Right lobe of liver (tissue), 6 donors: Measurements from ENCODE around the gene BYSL. TPM values are rescaled to one million over a fixed set of nuclear protein-coding genes. Genes with fewer than 3 reads are reported as not detected.

ENCODE experiments used
- ATAC-seq, 4 donors: fragments of 200-7000 bp; cut with Tn5 transposase; one replicate each; pipeline ENCODE4 v1.9.1; 2020; ENCODE audit warnings: mild to moderate bottlenecking in 4 of 4, moderate library complexity in 4 of 4
- DNase-seq, 3 donors: peaks; one replicate each; pipeline ENCODE4 v3.0.0-alpha.2; 2020
- H3K27ac ChIP-seq, 3 donors: fragments of 200-600 bp; one replicate each; pipeline ENCODE4 v1.8.0; 2022
- H3K27me3 ChIP-seq, 2 donors: fragments of 200-600 bp; one replicate each; pipeline ENCODE4 v1.8.0; 2022
- H3K36me3 ChIP-seq, 4 donors: fragments of 200-600 bp; sonication (generic) in 1 of 4; one replicate each; pipeline versions ENCODE4 v1.5.1 to v1.8.0; 2017 to 2022; ENCODE audit warnings: control low read depth in 1 of 4
- H3K4me1 ChIP-seq, 4 donors: fragments of 200-600 bp; sonication (generic) in 1 of 4; one replicate each; pipeline versions ENCODE4 v1.5.1 to v1.8.0; 2017 to 2022; ENCODE audit warnings: control low read depth in 1 of 4
- H3K4me3 ChIP-seq, 3 donors: fragments of 200-600 bp; one replicate each; pipeline ENCODE4 v1.8.0; 2022
- H3K9me3 ChIP-seq, 4 donors: fragments of 200-600 bp; sonication (generic) in 1 of 4; one replicate each; pipeline versions ENCODE4 v1.5.1 to v1.8.0; 2017 to 2022; ENCODE audit warnings: control low read depth in 1 of 4
- POLR2A ChIP-seq: fragments of 450-650 bp; IDR thresholded peaks from one replicate; pipeline ENCODE4 v1.6.1; 2017; ENCODE audit warnings: antibody characterized with exemption, mild to moderate bottlenecking
- WGBS: methylation state at CpG from one replicate; pipeline ENCODE4 v1.1.6; 2018; ENCODE audit warnings: low coverage, low lambda C conversion rate; ENCODE audit not compliant: insufficient coverage; ENCODE audit errors: missing lambda C conversion rate; 5-methylcytosine and 5-hydroxymethylcytosine counted together
- intact Hi-C, 2 donors: fragments of 100-400 bp; cut with DNase I; formaldehyde crosslinking; loops; one replicate each; pipeline versions ENCODE4 v1.11.2 to v1.14.1; 2022
- total RNA-seq, 6 experiments: library from RNA; depleted of rRNA in 2 of 6; stranded (reverse); fragments of >200 nt in 2 of 6; fragmentation: NEBNext Ultra II Directional in 3 of 6; extraction: Animal tissue kit (Norgen Biotek cat#: 25700) in 3 of 6; gene quantifications; one replicate each; pipeline versions ENCODE4 v1.1.0 to v1.2.4, GENCODE V29; 2016 to 2023
- TF ChIP-seq, protein P1 (sequence below), 4 donors: fragments of 200-600 bp in 3 of 4; fragments of 450-650 bp in 1 of 4; IDR thresholded peaks; one replicate each; pipeline versions ENCODE4 v1.5.1 to v1.8.0; 2016 to 2022; ENCODE audit warnings: antibody characterized with exemption in 4 of 4, mild to moderate bottlenecking in 2 of 4
- donor health status: DM: no; HTN: yes; CAD: no.
- donor health status: DM: no; HTN: no; CAD: no.
- donor health status: DM: no; HTN: no; CAD: no.
- donor health status: DM: no; HTN: yes; CAD: no.
- donor health status: DM: no; HTN: yes; CAD: no.

BYSL gene
- total RNA-seq, 6 experiments from 2014 or later = 3.7 to 10.8 (median 8.4) TPM

DNA sequence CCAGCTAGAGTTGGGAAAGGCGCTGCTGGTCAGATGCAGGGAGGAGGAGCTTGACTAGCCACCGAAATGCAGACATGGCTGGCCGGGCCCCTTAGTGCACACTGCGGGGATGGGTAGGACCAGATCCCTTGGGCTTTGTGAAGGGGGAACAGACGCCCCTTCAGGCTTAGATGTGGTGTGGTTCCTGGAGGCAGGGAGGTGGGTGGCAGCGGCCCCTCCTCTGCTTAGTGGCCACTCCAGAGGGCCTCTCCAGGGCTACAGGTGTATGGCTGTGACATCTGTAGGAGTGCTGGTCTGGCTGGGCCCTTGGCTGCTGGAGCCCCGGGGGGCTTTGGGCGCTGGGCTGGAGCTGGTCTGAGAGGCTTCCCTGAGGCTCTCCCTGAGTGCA is 14.4 kb downstream of the BYSL start:
- Histone ChIP-seq H3K27me3 (no peaks in the 10 kb centered on the region), H3K4me1 (peaks cover 0 to 10% (median 0%) of the 10 kb centered on the region in 4 donors), H3K36me3 (peaks cover 0 to 52% (median 24%) of the 10 kb centered on the region in 4 donors), H3K4me3 (no peak overlapping the region), H3K27ac (no peak overlapping the region), H3K9me3 (no peaks in the 10 kb centered on the region)
- TF ChIP-seq, protein P1, sequence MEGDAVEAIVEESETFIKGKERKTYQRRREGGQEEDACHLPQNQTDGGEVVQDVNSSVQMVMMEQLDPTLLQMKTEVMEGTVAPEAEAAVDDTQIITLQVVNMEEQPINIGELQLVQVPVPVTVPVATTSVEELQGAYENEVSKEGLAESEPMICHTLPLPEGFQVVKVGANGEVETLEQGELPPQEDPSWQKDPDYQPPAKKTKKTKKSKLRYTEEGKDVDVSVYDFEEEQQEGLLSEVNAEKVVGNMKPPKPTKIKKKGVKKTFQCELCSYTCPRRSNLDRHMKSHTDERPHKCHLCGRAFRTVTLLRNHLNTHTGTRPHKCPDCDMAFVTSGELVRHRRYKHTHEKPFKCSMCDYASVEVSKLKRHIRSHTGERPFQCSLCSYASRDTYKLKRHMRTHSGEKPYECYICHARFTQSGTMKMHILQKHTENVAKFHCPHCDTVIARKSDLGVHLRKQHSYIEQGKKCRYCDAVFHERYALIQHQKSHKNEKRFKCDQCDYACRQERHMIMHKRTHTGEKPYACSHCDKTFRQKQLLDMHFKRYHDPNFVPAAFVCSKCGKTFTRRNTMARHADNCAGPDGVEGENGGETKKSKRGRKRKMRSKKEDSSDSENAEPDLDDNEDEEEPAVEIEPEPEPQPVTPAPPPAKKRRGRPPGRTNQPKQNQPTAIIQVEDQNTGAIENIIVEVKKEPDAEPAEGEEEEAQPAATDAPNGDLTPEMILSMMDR (IDR thresholded peaks at IDR 0.05) = no peak
- no peak for TF ChIP-seq POLR2A
- WGBS = no CpG with 5 or more reads among the region's 8 CpGs
- intact Hi-C loops = loop anchor here in 1 of 2 donors (10.0 kb wide), 1 partner anchor 109 kb away; no protein-coding TSS in a partner anchor
- DNase-seq (peak in 1 of 3 donors; percentile 22), ATAC-seq (no peak)

DNA sequence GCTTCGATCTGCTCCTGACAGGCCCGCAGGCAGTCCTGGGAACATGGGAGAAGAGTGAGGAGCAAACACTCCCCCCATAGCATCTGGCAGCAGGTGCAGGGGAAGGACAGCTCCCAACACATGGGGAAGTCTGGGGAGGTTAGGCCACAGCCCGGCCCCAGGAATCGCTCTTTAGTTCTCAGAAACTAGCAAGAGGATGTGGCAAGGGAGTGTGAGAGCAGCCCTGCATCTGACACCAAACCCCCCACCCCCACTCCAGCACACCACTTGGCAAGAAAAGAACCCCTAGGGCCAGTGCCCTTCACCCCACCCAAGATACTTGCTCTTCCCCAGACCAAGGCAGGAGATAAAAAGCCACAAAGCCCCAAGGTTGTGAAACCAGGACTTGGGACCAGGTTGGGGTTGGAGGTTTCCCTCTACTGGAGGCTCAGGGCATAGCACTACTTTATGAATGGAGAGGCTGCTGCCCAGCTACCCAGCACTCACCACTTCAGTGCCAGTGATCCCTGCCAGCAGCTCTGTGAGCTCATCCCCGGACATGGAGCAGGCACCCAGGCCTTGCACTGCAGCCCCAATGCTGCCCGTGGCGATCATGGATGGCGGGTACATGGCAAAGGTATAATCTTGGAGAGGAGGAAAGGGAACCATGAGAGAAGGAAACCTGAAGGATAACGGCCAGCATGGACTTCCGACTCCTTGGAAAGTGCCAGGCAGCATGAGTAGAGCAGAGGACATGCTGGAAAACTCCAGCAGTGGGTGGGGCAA is 15.0 kb downstream of the BYSL start:
- intact Hi-C loops = loop anchor here in 1 of 2 donors (10.0 kb wide), 1 partner anchor 109 kb away; no protein-coding TSS in a partner anchor
- H3K27ac ChIP-seq = no peak overlapping the region
- H3K36me3 ChIP-seq = peaks cover 0 to 46% (median 20%) of the 10 kb centered on the region in 4 donors
- WGBS = 25% methylated on average over 6 of the region's 10 CpGs
- DNase-seq (peak; percentile 74 to 85 (median 79)), ATAC-seq (peak; percentile 90 to 95 (median 94))
- TF ChIP-seq, protein P1 (IDR thresholded peaks at IDR 0.05) = peak; percentile 83 to 88 (median 86)
- TF ChIP-seq POLR2A = no peak
- peaks cover 0 to 12% (median 0%) of the 10 kb centered on the region in 4 donors for H3K4me1 ChIP-seq
- no peaks in the 10 kb centered on the region for H3K9me3 ChIP-seq
- H3K27me3 ChIP-seq = no peaks in the 10 kb centered on the region
- H3K4me3 ChIP-seq = no peak overlapping the region

DNA sequence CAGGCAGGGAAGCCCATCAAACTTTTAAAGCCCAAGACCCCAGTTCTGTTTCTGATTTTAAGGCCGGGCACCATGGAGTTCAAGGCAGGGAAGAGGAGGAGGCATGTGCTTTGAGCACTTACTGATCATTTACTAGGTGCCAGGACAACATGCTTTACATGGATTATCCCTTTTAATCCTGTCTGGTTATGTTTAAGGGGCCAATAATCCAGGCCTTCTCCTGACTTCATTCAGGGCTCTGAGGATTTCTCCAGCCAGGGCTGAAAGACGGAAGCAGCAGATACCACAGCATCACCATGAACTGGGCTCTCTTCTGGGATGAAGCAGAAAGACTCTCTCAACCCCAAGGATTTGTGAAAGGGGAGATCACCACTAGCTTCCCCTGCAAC is 16.2 kb downstream of the BYSL start:
- Histone ChIP-seq H3K4me1 (peaks cover 0 to 17% (median 0%) of the 10 kb centered on the region in 4 donors), H3K9me3 (no peaks in the 10 kb centered on the region), H3K36me3 (peaks cover 0 to 34% (median 13%) of the 10 kb centered on the region in 4 donors), H3K4me3 (no peak overlapping the region), H3K27ac (no peak overlapping the region), H3K27me3 (no peaks in the 10 kb centered on the region)
- ATAC-seq (no peak), DNase-seq (no peak)
- intact Hi-C loops = loop anchor here in 1 of 2 donors (10.0 kb wide), 1 partner anchor 107 kb away; no protein-coding TSS in a partner anchor
- WGBS = 70% methylated on average over 2 of the region's 2 CpGs
- TF ChIP-seq, protein P1 (IDR thresholded peaks at IDR 0.05) = no peak
- no peak for TF ChIP-seq POLR2A

DNA sequence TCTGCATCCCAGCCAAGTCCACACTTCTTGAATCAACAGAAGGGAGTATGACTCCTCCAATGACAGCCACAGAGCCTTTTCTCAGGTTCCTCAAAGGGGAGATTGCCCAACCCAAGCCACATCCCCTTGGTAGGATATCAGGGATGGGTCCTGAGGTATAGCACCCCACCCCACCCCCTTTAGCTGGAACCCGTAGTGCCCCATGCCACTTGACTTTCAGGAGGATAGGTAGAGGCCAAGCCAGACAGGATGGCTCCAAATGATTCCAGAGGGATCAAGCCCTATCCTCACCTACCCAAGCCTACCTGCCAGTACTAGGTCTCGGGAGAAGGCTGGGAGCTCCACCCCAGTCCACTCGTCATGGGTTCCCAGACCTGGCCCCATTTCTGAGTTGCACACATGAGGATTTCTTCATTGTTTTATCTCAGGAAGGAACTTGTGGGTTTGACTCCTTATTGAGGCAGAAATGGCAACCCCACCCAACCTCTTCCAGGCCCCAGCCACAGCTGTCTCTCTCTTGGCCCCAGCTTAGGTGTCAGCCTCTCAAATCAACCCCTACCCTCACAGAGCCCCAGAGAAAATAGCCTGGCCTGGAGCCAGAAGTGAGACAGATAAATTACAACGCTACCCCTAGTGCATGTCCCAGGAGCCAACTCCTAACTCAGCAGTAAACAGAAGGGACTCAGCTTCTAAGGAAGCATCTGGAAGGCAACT is 16.7 kb downstream of the BYSL start:
- WGBS = 20% methylated on average over 1 of the region's 4 CpGs
- H3K27me3 ChIP-seq = no peaks in the 10 kb centered on the region
- intact Hi-C loops = loop anchor here in 1 of 2 donors (10.0 kb wide), 1 partner anchor 107 kb away; no protein-coding TSS in a partner anchor
- peaks cover 0 to 17% (median 0%) of the 10 kb centered on the region in 4 donors for H3K4me1 ChIP-seq
- H3K9me3 ChIP-seq = no peaks in the 10 kb centered on the region
- peaks cover 0 to 29% (median 10%) of the 10 kb centered on the region in 4 donors for H3K36me3 ChIP-seq
- H3K4me3 ChIP-seq = no peak overlapping the region
- TF ChIP-seq POLR2A = no peak
- TF ChIP-seq, protein P1 (IDR thresholded peaks at IDR 0.05) = no peak
- no peak overlapping the region for H3K27ac ChIP-seq
- DNase-seq = no peak
- ATAC-seq = no peak
